ENCODE results near the gene FLRT2. TPM values are rescaled to one million over a fixed set of nuclear protein-coding genes. Genes with fewer than 3 reads are reported as not detected.

Gene FLRT2
- total and polyA plus RNA-seq, 2 of the 4 experiments (the other 2 are of a cell fraction): 10.2 to 13.1 TPM

DNA sequence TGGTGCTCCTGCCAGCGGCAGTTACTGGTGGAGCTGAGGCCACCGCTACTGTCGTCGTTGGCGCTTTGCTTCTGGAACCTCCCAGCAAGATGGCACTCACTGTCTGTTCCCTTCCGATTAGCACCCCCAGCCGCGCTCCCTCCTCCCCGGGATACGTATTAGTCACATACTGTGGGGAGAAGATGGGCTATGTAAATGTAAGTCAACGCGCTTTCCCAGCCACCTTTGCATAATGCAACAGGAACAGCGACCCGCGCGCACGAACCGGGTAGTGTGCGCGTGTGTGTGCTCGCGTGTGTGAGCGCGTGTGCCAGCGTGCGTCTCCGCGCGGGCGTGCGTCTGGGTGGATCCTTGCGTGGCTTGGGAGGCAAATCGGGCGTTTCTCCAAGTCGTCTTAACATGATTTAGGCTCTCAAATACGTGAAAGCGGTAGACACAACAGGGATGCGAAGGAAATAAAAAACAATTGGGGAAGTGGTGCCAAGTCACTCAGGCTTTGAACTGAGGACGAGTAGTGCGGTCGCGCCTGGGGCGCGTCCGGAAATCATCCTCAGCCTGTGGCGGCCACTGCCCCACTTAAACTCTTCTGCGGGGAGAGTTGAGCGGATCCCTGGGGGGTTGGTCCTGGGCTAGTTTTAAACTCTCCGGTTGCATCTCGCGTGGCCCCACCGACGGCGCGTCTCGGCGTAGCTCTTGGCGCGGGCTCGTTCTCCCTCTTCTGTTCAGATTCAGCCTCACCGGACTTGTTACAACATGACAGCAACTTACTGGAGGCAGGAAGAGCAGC is 1.8 kb downstream of the FLRT2 start:
- peak overlapping the region; percentile 42 for H3K18ac ChIP-seq (ENCODE audit: low read depth, low read length)
- BruUV-seq (replicated peaks): no TSS peak
- H3K9me1 ChIP-seq (ENCODE audit: insufficient read depth, low read length): no peaks in the 10 kb centered on the region
- peak overlapping the region; percentile 62 for H2BK120ac ChIP-seq (ENCODE audit: low read depth, low read length)
- POLR2A ChIA-PET (ENCODE audit: unreplicated experiment): interaction anchor here (0.5 to 0.7 kb wide), 2 partner anchors 54 to 55 kb away, joined by 3 read pairs; no protein-coding TSS in a partner anchor
- peaks cover 6 to 23% of the 10 kb centered on the region in 2 experiments for H3K79me1 ChIP-seq (ENCODE audit: low read depth in 1 of 2, low read length in 2 of 2)
- no peaks in the 10 kb centered on the region for H3K27me3 ChIP-seq (ENCODE audit: control insufficient read depth, insufficient read depth, low read length)
- peak overlapping the region; percentile 37; the same call in 2 of the 3 replicates for H2BK15ac ChIP-seq (ENCODE audit: low read depth, low read length)
- peak overlapping the region; percentile 17 for H4K5ac ChIP-seq (ENCODE audit: low read depth, low read length)
- peak overlapping the region; percentile 57 for H2BK5ac ChIP-seq (ENCODE audit: low read depth, low read length, poor library complexity, severe bottlenecking)
- H2AFZ ChIP-seq (replicated peaks; ENCODE audit: low read length, poor library complexity): peak overlapping the region; percentile 92
- H3K56ac ChIP-seq (ENCODE audit: extremely low read depth, insufficient read depth, low read length): peak overlapping the region; percentile 93
- peak overlapping the region; percentile 67 for H4K91ac ChIP-seq (ENCODE audit: insufficient read depth, low read depth, low read length)
- peak overlapping the region; percentile 34 for H2AK9ac ChIP-seq (replicated peaks; ENCODE audit: low read depth, low read length, poor library complexity)
- H3K27ac ChIP-seq (ENCODE audit: insufficient read depth, low read length): peak overlapping the region; percentile 47
- no peaks in the 10 kb centered on the region; the same call in 1 of the 2 replicates for H3K4me1 ChIP-seq (ENCODE audit: control insufficient read depth, insufficient read depth, low read length)
- peak overlapping the region; percentile 67 for H3K4me3 ChIP-seq (ENCODE audit: insufficient read depth, low read depth, low read length)
- dilution Hi-C loops (cut with HindIII; ENCODE audit: low sequenced_read_pairs, unreplicated experiment): no loop called here
- peak overlapping the region; percentile 94 for H3K4me2 ChIP-seq (ENCODE audit: low read depth, low read length)
- 0 out of 2 replicates have a peak, but pooled peaks cover 3% of the 10 kb centered on the region for H4K20me1 ChIP-seq (ENCODE audit: insufficient read depth, low read length)
- in situ Hi-C loops (cut with MboI; ENCODE audit: low sequenced_read_pairs): loop anchor here (25.0 kb wide), 1 partner anchor 506 kb away; no protein-coding TSS in a partner anchor
- H3K36me3 ChIP-seq (ENCODE audit: control insufficient read depth, insufficient read depth, low read length): no peaks in the 10 kb centered on the region
- CTCF ChIA-PET: interaction anchor here (0.5 to 1.5 kb wide), 2 partner anchors 437 to 1138 kb away, joined by 3 to 4 read pairs; no protein-coding TSS in a partner anchor
- DNase-seq: peak; percentile 80
- H2BK20ac ChIP-seq (ENCODE audit: low read depth, low read length): peak overlapping the region; percentile 41
- H3K14ac ChIP-seq (replicated peaks; ENCODE audit: low read depth, low read length): peak overlapping the region; percentile 69
- peak overlapping the region; percentile 19 to 76; a peak in 3 of 4 replicates for H4K8ac ChIP-seq (ENCODE audit: low read depth in 2 of 2, low read length in 2 of 2)
- peak; percentile 10 for ATAC-seq (ENCODE audit: low read depth)
- H2AK5ac ChIP-seq (ENCODE audit: low read depth, low read length): no peak overlapping the region
- peak overlapping the region; percentile 75 for H3K4ac ChIP-seq (ENCODE audit: low read depth, low read length)
- peak overlapping the region; percentile 63 for H3K9ac ChIP-seq (ENCODE audit: low read depth, low read length)
- WGBS, 2 experiments (ENCODE audit: extremely low coverage in 2 of 2, insufficient read length in 1 of 2): 1% methylated on average over 23 of the region's 61 CpGs; no CpG with 5 or more reads in 1 of the 2 experiments
- intact Hi-C loops (cut with micrococcal nuclease): loop anchor here (2.0 to 10.0 kb wide), 5 partner anchors 506 to 1803 kb away; no protein-coding TSS in a partner anchor
- H3K23ac ChIP-seq (ENCODE audit: low read depth, low read length): peak overlapping the region; percentile 75
- no peaks in the 10 kb centered on the region for H3K9me3 ChIP-seq (ENCODE audit: control insufficient read depth, insufficient read depth, low read length)
- peak; percentile 47; the same call in 1 of the 2 replicates for TF ChIP-seq CEBPB (IDR thresholded peaks at IDR 0.05; ENCODE audit: low read depth, low read length)
- TF ChIP-seq, protein P1, sequence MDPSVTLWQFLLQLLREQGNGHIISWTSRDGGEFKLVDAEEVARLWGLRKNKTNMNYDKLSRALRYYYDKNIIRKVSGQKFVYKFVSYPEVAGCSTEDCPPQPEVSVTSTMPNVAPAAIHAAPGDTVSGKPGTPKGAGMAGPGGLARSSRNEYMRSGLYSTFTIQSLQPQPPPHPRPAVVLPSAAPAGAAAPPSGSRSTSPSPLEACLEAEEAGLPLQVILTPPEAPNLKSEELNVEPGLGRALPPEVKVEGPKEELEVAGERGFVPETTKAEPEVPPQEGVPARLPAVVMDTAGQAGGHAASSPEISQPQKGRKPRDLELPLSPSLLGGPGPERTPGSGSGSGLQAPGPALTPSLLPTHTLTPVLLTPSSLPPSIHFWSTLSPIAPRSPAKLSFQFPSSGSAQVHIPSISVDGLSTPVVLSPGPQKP (IDR thresholded peaks at IDR 0.05; ENCODE audit: borderline replicate concordance, low read depth, low read length): no peak
- TF ChIP-seq MAZ (IDR thresholded peaks at IDR 0.05; ENCODE audit: borderline replicate concordance, low read depth, low read length): no peak
- TF ChIP-seq CHD1 (IDR thresholded peaks at IDR 0.05; ENCODE audit: low read depth, low read length): no peak
- TF ChIP-seq, protein P2, sequence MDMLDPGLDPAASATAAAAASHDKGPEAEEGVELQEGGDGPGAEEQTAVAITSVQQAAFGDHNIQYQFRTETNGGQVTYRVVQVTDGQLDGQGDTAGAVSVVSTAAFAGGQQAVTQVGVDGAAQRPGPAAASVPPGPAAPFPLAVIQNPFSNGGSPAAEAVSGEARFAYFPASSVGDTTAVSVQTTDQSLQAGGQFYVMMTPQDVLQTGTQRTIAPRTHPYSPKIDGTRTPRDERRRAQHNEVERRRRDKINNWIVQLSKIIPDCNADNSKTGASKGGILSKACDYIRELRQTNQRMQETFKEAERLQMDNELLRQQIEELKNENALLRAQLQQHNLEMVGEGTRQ (IDR thresholded peaks at IDR 0.05; ENCODE audit: low read depth, low read length): no peak
- TF ChIP-seq BHLHE40 (IDR thresholded peaks at IDR 0.05; ENCODE audit: low read depth, low read length): peak; percentile 48; the same call in 1 of the 2 replicates
- TF ChIP-seq, protein P3, sequence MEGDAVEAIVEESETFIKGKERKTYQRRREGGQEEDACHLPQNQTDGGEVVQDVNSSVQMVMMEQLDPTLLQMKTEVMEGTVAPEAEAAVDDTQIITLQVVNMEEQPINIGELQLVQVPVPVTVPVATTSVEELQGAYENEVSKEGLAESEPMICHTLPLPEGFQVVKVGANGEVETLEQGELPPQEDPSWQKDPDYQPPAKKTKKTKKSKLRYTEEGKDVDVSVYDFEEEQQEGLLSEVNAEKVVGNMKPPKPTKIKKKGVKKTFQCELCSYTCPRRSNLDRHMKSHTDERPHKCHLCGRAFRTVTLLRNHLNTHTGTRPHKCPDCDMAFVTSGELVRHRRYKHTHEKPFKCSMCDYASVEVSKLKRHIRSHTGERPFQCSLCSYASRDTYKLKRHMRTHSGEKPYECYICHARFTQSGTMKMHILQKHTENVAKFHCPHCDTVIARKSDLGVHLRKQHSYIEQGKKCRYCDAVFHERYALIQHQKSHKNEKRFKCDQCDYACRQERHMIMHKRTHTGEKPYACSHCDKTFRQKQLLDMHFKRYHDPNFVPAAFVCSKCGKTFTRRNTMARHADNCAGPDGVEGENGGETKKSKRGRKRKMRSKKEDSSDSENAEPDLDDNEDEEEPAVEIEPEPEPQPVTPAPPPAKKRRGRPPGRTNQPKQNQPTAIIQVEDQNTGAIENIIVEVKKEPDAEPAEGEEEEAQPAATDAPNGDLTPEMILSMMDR (conservative IDR thresholded peaks at IDR 0.05; ENCODE audit: low read depth, low read length): peak; percentile 56
- peak; percentile 47 for TF ChIP-seq SMC3 (IDR thresholded peaks at IDR 0.05; ENCODE audit: low read depth, low read length)
- TF ChIP-seq NFE2L2 (IDR thresholded peaks at IDR 0.05; ENCODE audit: low read depth, low read length): no peak
- no peak for TF ChIP-seq MAFK (IDR thresholded peaks at IDR 0.05; ENCODE audit: low read depth, low read length)
- no peak for TF ChIP-seq FOS (IDR thresholded peaks at IDR 0.05; ENCODE audit: low read depth, low read length)
- TF ChIP-seq RFX5 (IDR thresholded peaks at IDR 0.05; ENCODE audit: low read depth, low read length): no peak
- no peak; the same call in none of the 2 replicates for TF ChIP-seq POLR2A (IDR thresholded peaks at IDR 0.05; ENCODE audit: low read depth, low read length)
